Ovary (tissue), 3 donors: ENCODE data around the gene PEPD.

ENCODE experiments used
- CTCF ChIP-seq, 3 donors: fragments of 450-650 bp in 2 of 3; fragments of 200-600 bp in 1 of 3; IDR thresholded peaks; one replicate each; pipeline versions ENCODE4 v1.5.1 to v1.8.0; 2016 to 2022; ENCODE audit warnings: antibody characterized with exemption in 3 of 3, mild to moderate bottlenecking in 1 of 3
- EP300 ChIP-seq: sonication (generic); formaldehyde crosslinking; IDR thresholded peaks from one replicate; pipeline ENCODE4 v1.6.1; 2017; ENCODE audit warnings: antibody characterized with exemption
- POLR2A ChIP-seq: fragments of 450-650 bp; IDR thresholded peaks from one replicate; pipeline ENCODE4 v1.6.1; 2017; ENCODE audit warnings: antibody characterized with exemption, mild to moderate bottlenecking, moderate library complexity
- donor health status: DM: no; HTN: no; CAD: no.

GRCh38 chr19:33418871-33419787, 102.5 kb downstream of the PEPD start:
- TF ChIP-seq CTCF (IDR thresholded peaks at IDR 0.05) (no peak), EP300 (no peak), POLR2A (no peak)
